Activated T-cell treated with anti-CD3 and anti-CD28 coated beads, Interleukin-2, amount 50 U/mL, for 48 hours (primary cell): ENCODE data around the gene RPS6KA2.

ENCODE experiments used
- DNase-seq, 2 experiments: peaks; one replicate each; pipeline ENCODE4 v3.0.0-alpha.2; 2020

The RPS6KA2 gene

DNA sequence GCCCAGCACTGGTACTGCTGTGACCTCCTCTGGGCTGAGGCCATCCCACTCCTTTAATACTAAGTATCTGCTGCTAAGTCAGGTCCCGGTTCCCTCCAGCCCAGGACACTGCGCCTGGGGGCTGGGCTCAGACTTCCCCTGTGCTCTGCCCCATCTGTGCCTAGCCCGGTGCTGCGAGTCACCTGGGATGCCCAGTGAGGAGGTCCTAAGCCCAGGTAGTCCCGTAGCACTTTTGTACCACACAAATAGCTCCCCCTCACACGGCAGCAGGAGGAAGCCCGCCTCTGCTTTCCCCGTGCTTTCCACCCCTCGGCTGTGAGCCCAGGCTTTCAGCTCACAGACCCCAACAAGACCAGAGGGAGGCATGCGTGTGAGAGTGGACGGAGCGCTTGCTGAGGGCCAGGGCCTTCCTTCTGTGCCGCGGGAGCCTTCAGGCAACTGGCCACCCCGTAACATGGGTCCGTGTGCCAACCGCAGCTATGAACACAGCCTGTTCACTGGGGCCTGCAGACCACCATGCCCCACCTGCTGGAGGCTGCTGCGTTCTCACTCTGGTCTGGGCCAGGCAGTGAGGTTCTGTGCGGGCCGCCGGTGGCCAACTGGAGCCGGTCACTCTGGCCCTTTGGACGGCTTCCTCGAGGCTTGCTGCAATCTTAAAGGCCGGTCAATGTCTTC is 164.5 kb downstream of the RPS6KA2 start:
- DNase-seq: no peak

- DNase-seq: no peak
These were observed 165.1 kb downstream of the RPS6KA2 start for GRCh38 chr6:166461821-166462460.

DNA sequence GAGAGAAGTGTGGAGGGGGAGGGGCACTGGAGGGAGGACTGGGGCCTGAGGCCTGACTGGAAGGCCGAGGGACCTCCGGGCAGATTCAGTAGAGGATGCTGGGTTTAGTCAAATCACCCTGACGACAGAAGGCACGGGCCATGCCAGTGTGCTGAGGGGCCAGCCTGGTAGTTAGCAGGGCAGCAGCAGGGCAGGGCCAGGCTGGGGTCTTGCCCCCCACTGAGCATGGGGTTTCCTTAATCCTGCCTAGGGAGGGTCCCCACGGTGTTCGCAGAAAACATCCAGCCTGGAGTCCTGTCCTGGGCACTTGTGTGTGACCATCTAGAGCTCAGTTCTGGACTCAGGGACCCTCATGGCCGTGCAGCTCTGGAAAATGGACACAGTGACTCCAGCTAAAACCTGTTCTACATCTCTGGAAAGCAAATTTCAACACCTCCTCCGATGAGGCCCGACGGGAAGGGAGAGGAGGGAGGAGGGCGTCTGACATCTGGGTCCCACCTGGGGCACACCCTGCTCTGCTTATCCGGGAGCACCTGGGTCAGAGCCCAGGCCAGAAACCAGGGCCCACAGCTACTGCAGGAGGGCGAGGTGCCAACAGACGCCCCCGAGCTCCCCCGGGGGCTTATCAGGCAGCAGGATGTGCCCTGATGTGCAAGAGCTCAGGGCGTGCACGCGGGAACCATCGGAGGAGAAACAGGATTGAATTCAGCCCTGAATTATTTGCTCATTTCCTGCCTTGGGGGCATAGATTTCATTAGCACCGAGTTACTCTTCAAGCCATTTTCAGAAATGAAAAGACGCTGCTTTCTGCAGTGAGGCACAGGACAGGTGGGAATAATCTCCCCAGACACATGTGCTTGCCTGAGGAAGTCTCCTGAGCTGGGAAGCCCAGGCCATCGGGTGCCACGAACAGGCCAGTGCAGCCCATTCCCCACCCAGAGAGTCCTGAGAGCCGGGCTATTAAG is 166.3 kb downstream of the RPS6KA2 start:
- DNase-seq: no peak

DNA sequence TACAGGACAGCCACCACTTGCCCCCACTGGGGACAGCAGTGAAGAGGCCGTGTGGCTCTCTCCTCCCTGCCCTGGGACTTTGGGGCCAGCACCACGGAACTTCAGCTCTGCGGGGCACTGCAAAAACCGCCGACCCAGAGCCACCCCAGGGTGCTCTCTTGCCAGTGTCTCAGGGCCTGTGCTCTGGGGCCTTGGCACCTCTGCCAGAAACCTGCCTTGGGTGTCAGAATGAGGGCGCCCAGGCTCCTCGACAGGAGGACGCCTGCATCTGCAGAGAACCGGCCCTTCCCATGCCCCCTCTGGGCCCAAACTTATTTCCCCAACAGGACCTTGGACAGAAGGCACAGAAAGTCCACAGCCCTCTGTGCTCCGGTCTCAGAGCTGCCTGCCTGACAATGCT is 167.1 kb downstream of the RPS6KA2 start:
- no peak for DNase-seq

DNA sequence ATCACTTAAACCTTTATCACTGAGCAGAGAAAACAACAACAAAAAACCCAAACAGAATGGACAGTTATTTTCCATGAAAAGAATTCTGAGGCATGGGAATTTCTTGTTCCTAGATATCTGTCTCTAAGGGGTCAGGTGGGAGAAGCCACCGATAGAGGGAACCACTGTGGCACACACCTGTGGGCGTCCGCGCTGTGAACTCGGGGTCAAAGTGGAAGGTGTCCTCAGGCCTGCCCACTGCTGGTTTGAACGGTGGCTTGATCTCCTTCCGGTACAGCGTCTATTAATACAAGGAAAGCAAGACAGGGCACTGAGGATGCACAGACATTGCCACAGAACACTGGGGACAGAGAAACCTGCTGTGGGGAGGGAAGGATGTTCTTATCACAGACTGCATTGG is 167.8 kb downstream of the RPS6KA2 start:
- DNase-seq: no peak

DNA sequence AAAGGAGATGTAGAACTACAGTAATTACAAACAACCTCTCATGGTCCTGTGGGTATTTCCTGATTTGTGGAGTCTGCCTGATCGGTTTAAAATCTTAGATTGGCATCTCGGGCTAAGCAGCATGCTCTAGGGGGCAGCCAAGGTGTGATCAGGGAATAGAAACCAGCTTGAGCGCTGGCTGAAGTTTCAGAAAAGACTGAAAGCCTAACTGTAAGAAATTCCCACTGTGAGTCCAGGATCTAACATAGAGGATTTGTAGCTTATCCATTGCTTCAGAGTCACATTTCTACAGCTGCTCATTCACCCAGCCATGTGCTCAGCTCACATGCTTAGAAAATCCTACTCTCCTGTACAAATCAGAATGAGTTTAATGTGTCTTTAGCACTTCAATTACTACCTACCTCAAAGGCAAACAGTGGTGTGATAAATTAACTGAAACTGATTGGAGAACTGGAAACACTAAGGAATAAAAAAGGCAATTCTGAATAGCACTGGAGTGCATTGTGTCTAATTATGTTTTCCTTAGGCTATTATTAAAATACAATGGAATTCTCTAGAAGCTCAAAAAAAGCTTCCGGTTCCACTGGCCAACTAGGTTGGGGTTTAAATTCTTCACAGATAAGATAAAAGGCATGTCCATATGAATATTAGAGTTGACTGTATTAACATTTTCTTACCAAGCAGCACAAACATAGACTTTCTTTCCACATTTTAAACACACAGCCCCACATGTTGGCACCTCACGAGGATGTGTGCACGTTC is 170.5 kb downstream of the RPS6KA2 start:
- DNase-seq: no peak

GRCh38 chr6:166454692-166455515 is 172.1 kb downstream of the RPS6KA2 start:
- DNase-seq: no peak

DNA sequence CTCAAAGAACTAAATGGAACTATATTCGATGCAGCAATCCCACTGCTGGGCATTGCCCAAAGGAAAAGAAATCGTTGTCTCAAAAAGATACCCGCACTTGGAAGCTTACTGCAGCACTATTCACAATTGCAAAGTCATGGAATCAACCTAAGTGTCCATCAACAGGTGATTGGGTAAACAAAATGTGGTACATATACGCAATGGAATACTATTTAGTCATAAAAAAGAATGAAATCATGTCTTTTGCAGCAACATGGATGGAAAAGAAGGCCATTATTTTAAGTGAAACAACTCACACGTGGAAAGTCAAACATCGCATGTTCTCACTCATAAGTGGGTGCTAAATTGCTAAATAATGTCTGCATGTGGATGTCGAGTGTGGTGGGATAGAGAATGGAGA is 173.4 kb downstream of the RPS6KA2 start:
- no peak for DNase-seq

GRCh38 chr6:166450167-166450873 is 176.7 kb downstream of the RPS6KA2 start:
- DNase-seq: no peak

GRCh38 chr6:166449641-166450040 is 177.4 kb downstream of the RPS6KA2 start:
- no peak for DNase-seq

GRCh38 chr6:166449036-166449435 is 178.0 kb downstream of the RPS6KA2 start:
- no peak for DNase-seq

GRCh38 chr6:166448432-166448831 is 178.6 kb downstream of the RPS6KA2 start:
- DNase-seq: no peak

GRCh38 chr6:166446567-166447065 is 180.4 kb downstream of the RPS6KA2 start:
- no peak for DNase-seq

DNA sequence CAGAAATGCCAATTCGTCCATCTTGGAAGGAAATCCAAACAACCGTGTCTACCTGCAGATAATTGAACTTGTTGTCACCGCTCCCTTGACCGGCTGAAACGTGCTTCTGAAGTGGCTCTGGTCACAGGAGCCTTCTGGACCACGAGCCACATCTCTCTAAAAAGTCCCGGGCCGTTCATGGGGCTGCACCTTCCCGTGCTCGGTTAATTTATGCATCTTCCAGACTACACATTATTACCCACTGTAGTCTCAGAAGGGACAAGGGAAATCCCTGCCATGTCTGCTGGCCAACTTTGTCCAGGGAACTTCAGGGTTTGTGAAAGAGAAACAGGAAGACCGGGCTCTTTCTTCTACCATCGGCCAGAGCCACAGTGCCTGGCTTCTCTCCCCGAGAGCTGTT is 180.9 kb downstream of the RPS6KA2 start:
- DNase-seq: no peak

DNA sequence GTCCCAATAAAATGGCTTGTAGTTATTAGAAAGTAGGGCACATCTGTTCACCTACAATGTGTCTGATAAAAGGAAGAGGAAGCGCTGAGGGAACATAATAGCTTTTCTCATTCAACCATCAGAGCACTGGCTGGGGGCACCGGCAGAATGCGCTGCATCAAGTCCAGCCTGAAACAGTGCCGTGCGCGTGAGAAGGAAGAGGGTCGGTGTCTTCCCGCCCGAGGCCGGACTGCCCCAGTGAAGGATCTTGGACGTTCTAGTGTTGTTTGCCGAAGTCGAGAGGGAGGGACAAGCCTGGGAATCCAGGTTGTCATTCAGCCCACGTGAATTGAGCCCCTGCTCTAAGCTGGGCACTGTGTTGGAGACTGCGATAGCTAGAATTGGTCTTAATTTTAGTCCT is 182.6 kb downstream of the RPS6KA2 start:
- no peak for DNase-seq

- no peak for DNase-seq
These were observed 183.9 kb downstream of the RPS6KA2 start for GRCh38 chr6:166443166-166443565.

- no peak for DNase-seq
These were observed 184.8 kb downstream of the RPS6KA2 start for GRCh38 chr6:166442131-166442685.

DNA sequence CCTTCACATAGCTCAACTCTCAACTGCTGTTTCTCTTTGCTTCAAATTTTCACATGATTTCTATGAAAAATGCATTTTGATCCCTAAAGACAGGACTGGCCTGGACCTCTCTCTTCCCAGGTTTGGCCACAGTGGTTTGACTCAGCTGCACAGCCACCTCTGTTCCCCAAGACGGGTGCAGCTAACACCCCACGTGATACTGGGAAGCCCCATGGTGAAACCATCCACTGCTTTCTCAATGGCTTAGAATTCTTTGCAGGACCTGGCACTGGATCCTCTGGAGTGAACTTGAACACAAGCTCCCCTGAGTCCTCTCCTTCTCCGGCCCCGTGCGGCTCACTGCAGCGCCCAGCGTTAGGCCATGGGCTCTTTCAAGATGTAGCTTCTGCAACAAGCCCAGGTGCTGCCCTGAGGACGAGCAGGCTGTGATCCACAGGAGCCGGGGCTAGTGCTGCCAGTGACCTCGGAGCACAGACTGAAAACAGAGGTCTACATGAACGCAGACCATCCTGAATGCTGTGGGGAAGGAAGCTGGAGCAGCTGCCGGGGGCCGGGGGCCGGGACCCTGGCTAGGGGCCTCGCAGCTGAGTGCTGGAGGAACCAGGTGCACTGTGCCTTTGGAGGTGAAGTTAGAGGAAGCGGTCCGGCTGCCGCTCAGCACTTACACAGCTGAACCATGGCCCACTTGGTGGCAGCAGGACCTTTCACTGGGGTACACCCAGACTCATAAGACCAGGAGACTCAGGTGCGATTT is 185.5 kb downstream of the RPS6KA2 start:
- no peak for DNase-seq

DNA sequence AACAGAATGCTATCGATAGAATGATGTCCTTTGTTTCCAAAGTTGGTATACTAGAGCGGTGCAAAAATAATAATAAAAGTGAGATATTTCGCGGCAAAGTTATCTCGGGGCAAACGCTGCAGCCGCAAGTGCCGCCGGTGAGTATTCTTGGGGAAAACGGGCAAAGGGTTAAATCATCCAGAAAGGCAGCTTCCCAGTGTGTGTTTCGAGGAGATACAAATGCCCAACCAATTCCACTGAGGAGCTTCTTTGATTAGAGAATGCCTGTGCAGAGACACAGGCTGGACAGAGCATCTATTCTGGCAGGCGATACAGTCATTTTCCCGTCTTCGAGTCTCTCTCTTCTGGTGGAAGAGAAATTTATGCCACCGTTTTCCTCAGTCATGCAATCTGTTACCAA is 186.3 kb downstream of the RPS6KA2 start:
- no peak for DNase-seq

- DNase-seq: no peak
These were observed 186.9 kb downstream of the RPS6KA2 start for GRCh38 chr6:166440106-166440505.
